ENCODE measurements around the gene KCNE3. TPM values are rescaled to one million over a fixed set of nuclear protein-coding genes. Genes with fewer than 3 reads are reported as not detected.

Gene KCNE3
- total RNA-seq, 4 donors from 2014 or later: 13.7 to 44.4 (median 21.0) TPM

DNA sequence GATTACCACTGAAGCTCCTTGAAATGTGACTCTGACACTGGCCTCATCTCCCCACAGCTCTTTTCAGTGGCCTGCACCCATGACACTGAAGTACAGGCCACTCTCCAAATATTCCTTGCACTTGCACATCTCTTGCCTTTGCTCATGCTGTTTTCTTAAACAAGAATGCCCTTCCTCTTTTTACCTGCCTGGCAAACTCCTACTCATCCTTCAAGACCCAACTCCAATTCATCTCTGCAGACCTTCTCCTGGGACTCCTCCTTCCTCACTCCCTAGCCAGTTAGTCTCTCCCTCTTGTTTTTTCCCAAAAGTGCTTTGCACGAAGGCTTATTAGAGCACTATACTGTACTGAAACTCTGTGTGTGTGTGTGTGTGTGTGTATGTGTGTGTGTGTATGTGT lies 2.6 kb downstream of the KCNE3 start:
- TF ChIP-seq, protein P1, sequence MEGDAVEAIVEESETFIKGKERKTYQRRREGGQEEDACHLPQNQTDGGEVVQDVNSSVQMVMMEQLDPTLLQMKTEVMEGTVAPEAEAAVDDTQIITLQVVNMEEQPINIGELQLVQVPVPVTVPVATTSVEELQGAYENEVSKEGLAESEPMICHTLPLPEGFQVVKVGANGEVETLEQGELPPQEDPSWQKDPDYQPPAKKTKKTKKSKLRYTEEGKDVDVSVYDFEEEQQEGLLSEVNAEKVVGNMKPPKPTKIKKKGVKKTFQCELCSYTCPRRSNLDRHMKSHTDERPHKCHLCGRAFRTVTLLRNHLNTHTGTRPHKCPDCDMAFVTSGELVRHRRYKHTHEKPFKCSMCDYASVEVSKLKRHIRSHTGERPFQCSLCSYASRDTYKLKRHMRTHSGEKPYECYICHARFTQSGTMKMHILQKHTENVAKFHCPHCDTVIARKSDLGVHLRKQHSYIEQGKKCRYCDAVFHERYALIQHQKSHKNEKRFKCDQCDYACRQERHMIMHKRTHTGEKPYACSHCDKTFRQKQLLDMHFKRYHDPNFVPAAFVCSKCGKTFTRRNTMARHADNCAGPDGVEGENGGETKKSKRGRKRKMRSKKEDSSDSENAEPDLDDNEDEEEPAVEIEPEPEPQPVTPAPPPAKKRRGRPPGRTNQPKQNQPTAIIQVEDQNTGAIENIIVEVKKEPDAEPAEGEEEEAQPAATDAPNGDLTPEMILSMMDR (IDR thresholded peaks at IDR 0.05; ENCODE audit: low read depth): no peak

DNA sequence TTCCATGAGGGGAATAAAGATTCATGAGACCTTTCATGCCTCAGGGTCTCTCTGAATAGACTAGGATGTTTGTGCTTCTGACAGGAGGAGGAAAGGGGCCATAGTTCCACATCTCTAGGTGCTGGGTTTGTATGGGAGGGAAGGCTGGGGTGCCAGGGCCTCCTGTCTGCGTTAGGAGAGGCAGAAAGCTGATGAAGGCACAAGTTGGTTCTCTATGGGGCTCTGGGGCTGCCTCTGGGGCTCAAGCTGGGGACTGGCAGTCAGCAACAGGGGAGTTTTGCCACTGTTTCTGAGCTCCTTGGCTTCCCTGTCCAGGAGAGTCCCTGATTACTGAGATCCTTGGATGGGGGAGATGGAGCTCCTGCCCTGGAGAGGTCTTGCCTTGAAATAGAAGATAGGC lies 4.1 kb downstream of the KCNE3 start:
- TF ChIP-seq, protein P1 (IDR thresholded peaks at IDR 0.05; ENCODE audit: low read depth): no peak

- TF ChIP-seq, protein P1 (IDR thresholded peaks at IDR 0.05; ENCODE audit: low read depth): no peak
These were observed 4.7 kb downstream of the KCNE3 start for GRCh38 chr11:74462631-74463030.

DNA sequence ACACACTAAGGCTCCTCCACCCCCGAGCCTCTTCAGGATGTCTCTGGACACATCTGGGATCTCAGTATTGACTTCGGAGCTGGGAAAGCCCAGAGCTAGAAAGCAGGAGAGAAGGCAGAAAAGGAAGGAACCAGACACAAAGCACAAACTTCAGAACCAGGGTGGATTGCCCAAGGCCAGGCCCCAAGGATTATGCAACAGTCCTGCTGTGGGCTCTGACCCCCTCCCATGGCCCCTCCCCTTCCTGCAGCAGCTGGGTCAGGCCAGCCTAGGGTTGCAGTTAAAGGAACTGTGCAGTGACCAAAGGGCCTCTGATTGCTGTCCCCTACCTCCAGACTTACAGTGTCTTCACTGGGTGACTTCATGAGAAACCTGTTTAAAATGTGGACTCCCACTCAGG lies 5.3 kb downstream of the KCNE3 start:
- TF ChIP-seq, protein P1 (IDR thresholded peaks at IDR 0.05; ENCODE audit: low read depth): no peak

DNA sequence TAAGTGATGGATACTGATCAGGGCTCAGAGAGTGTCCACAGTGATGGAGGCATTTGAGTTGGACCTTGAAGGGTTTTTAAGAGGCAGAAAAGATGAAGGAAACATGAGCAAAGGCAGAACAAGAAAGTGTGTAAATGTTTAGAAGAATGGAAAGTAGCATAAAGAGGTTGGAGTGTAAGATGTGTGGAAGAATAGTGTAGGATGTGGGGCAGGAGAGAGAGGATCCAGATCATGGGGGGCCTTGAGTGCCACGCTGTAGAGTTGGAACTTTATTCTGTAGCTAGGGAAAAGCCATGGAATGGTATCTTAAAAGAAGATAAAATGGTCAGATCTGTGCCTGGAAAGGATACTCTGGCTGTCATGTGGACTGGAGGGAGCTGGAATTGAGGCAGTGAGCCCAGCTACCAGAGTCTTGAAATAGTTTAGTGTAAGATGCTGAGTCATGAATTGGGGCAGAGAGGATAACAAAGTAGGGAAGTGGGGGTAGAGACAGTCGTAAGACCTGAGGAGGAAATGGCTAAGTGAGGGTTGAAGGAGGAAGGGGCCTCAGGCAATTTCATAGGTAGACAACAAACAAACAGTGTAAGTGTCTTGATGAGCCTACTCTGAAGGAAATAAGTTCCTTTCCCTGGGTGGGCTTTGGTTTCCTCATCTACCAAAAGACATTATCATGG lies 6.7 kb downstream of the KCNE3 start:
- TF ChIP-seq, protein P1 (IDR thresholded peaks at IDR 0.05; ENCODE audit: low read depth): no peak

DNA sequence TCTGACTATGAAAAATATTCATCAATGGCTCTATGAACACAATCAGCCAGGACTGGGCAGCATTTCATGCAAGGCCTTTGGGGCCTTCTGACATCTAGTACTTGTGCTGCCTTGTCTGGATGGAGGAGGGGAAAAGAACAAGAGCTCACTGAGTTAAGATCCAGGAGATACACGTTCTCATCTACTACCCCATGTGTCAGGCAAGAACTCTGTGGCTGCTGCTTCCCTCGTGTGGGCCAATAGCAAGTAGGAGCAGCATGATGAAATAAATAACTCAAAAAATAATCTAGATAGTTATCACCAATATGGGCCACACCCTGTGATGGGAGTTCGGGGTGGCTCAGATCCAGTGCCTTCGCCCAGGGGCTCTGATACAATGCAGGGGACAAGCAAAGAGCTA lies 7.3 kb downstream of the KCNE3 start:
- TF ChIP-seq, protein P1 (IDR thresholded peaks at IDR 0.05; ENCODE audit: low read depth): no peak

DNA sequence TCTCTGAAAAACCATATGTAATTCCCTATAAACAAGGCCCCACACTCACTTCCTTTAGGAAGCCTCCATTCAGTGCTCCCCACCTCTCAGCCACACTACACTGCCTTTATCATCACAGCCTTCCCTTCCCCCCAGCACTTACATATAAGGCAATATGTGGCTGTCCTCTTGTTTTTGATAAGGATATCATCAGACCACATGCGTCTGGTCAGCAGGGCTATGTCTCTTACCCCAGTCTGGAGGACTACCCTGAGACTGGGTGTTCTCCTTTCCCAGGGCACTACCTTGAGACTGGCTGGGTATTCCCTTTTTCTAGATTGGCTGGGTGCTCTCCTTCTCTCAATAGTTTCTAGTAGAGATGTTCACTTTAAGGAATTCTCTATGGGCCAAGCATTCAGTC lies 7.8 kb downstream of the KCNE3 start:
- TF ChIP-seq, protein P1 (IDR thresholded peaks at IDR 0.05; ENCODE audit: low read depth): no peak

All from subcutaneous adipose tissue (tissue), 4 donors.